Measurements from ENCODE around the gene AVPR2. TPM values are rescaled to one million over a fixed set of nuclear protein-coding genes. Genes with fewer than 3 reads are reported as not detected.
A peak's percentile ranks its signal among the peaks of the same experiment; 100 is the strongest.

Gene AVPR2
- total and polyA plus RNA-seq, 9 of the 15 experiments (the other 6 are each of a cell fraction or from before 2014, with no cell fraction given): not detected

DNA sequence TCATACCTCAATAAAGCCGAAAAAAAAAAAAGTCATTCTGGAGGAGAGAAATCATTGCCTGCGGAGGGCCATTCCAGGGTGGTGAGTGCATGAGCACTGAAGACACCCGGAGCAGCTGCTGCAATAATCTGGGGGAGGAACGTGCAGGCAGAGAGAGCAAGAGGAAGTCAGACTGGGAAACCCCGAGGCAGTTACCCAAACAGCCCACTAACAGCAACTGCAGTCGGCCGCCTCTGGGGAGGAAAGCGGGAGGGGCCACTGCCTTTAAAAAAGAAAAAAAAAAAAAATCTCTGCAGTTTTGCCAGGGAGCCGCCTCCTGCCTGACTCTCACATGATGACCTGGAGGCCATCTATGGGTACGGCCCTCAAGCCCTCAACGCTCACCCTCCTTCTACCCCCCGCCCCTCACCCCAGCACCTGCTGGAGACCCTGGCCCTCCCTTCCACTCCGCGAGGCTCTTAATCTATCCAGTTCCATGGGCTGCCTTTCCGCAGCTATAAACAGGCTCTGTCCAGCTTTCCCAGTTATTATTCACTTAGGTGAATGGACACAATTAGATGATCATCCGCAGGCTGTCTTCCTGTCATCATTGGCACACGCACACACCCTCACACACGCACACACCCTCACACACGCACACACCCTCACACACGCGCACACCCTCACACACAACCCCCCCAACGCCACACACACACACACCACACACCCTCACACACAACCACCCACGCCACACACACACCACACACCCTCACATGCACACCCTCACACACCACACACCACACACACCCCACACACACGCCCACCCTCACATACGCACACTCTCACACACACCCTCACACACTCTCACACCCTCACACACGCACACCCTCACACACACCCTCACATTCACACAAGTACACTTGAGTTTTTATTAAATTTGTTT is 3.4 kb upstream of the AVPR2 start (continued):
- peak; percentile 11 for TF ChIP-seq CCNT2 (IDR thresholded peaks at IDR 0.05; ENCODE audit: borderline replicate concordance, extremely low read depth, insufficient read length, low read depth, low read length)
- TF ChIP-seq MYNN (IDR thresholded peaks at IDR 0.05): peak; percentile 33; the same call in 1 of the 2 replicates
- TF ChIP-seq MYNN (CRISPR knock-in tag; IDR thresholded peaks at IDR 0.05): no peak
- peak; percentile 26; the same call in 1 of the 2 replicates for TF ChIP-seq FOXM1 (IDR thresholded peaks at IDR 0.05; ENCODE audit: low read depth)
- TF ChIP-seq FOXM1 (CRISPR knock-in tag; IDR thresholded peaks at IDR 0.05; ENCODE audit: low read depth): no peak
- TF ChIP-seq ZNF197 (CRISPR knock-in tag; IDR thresholded peaks at IDR 0.05; ENCODE audit: low read depth): no peak
- TF ChIP-seq ZNF384 (IDR thresholded peaks at IDR 0.05; ENCODE audit: low read depth, low read length): peak; percentile 84
- TF ChIP-seq ZNF785 (CRISPR knock-in tag; IDR thresholded peaks at IDR 0.05): no peak
- peak; percentile 49; the same call in 1 of the 2 replicates for TF ChIP-seq POLR2G (IDR thresholded peaks at IDR 0.05; ENCODE audit: low read depth, low read length)
- TF ChIP-seq CREM (IDR thresholded peaks at IDR 0.05; ENCODE audit: low read depth): peak; percentile 20; the same call in 1 of the 2 replicates
- TF ChIP-seq, protein P1, sequence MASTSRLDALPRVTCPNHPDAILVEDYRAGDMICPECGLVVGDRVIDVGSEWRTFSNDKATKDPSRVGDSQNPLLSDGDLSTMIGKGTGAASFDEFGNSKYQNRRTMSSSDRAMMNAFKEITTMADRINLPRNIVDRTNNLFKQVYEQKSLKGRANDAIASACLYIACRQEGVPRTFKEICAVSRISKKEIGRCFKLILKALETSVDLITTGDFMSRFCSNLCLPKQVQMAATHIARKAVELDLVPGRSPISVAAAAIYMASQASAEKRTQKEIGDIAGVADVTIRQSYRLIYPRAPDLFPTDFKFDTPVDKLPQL (IDR thresholded peaks at IDR 0.05; ENCODE audit: extremely low read depth, insufficient read length): no peak
- TF ChIP-seq SREBF2 (CRISPR knock-in tag; IDR thresholded peaks at IDR 0.05): no peak
- TF ChIP-seq POLR3A (IDR thresholded peaks at IDR 0.05; ENCODE audit: borderline replicate concordance, extremely low read depth, insufficient read depth, insufficient read length): no peak
- peak in 1 of 2 experiments; percentile 45; a peak in 2 of 4 replicates for TF ChIP-seq KDM1A (IDR thresholded peaks at IDR 0.05)
- TF ChIP-seq, protein P2, sequence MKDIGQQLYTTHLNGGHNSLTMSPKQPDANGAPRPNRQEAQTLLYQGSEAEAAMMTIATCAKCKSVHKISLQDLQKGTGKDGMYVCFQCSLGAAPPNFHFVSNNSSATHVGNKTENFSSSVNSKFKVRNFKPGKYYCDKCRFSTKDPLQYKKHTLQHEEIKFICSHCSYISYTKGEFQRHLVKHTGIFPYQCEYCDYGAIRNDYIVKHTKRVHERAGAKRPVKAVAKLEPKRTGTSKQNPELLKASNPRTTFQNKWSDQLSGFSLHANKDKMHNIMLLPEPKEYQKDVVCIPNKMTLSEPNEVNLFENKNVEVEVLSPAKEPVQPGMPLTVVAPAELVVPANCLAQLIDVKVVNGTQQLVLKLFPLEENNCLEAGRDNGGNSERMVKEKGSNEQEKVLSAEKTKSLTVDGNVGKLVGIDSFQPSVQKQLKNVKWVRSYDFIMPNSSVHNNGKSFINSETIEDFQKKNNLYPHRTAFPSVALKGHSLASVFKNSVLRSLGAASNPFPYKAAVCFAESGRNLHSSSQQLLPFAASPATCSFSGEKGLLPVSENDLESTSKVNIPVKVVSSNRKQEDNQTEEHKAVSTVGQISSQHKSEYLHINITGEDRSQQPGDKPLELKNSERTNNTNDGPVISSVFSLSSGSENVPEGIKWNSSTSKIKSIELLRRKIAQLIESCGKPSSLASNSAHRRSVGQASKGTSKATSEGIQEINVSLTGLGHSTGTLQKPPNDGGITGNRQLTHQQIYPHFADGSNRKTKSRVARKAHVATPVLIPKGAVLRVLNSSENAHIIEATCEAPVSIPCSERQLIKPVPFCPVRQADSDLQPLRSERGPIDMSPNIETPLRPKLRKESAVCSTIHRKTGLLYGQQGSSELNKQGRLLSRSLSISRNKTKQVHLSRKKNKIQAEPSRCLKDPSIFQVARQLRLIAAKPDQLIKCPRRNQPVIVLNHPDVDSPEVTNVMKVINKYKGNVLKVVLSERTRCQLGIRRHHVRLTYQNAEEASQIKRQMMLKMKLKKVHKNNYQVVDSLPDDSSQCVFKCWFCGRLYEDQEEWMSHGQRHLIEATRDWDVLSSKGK (CRISPR knock-in tag; IDR thresholded peaks at IDR 0.05): no peak
- TF ChIP-seq MAZ (CRISPR knock-in tag; conservative IDR thresholded peaks at IDR 0.05 in 1 of 2, IDR thresholded peaks at IDR 0.05 in 1 of 2): peak in 1 of 2 experiments; percentile 68; a peak in 2 of 4 replicates
- no peak for TF ChIP-seq DACH1 (IDR thresholded peaks at IDR 0.05; ENCODE audit: partially characterized antibody)
- TF ChIP-seq CEBPG (CRISPR knock-in tag; IDR thresholded peaks at IDR 0.05): peak; percentile 65; the same call in 1 of the 2 replicates
- TF ChIP-seq CEBPG (tag; conservative IDR thresholded peaks at IDR 0.05 in 1 of 2, IDR thresholded peaks at IDR 0.05 in 1 of 2): peak; percentile 40 to 56
- no peak for TF ChIP-seq ZNF217 (CRISPR knock-in tag; IDR thresholded peaks at IDR 0.05)
- TF ChIP-seq, protein P3, sequence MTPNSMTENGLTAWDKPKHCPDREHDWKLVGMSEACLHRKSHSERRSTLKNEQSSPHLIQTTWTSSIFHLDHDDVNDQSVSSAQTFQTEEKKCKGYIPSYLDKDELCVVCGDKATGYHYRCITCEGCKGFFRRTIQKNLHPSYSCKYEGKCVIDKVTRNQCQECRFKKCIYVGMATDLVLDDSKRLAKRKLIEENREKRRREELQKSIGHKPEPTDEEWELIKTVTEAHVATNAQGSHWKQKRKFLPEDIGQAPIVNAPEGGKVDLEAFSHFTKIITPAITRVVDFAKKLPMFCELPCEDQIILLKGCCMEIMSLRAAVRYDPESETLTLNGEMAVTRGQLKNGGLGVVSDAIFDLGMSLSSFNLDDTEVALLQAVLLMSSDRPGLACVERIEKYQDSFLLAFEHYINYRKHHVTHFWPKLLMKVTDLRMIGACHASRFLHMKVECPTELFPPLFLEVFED (CRISPR knock-in tag; conservative IDR thresholded peaks at IDR 0.05): peak; percentile 94
- TF ChIP-seq ZNF668 (CRISPR knock-in tag; IDR thresholded peaks at IDR 0.05): no peak

Measured in K562 (cell line).